Ovary (tissue), 9 donors: Measurements from ENCODE around the gene UNC13A. TPM values are rescaled to one million over a fixed set of nuclear protein-coding genes. Genes with fewer than 3 reads are reported as not detected.

Source experiments
- DNase-seq, 5 donors: peaks; one replicate each; pipeline ENCODE4 v3.0.0-alpha.2; 2019 to 2020
- H3K27ac ChIP-seq, 2 donors: fragments of 200-600 bp; one replicate each; pipeline versions ENCODE4 v1.5.1 to v1.8.0; 2019 to 2022
- H3K27me3 ChIP-seq: fragments of 200-600 bp; one replicate; pipeline ENCODE4 v1.8.0; 2022
- H3K36me3 ChIP-seq: fragments of 200-600 bp; sonication (generic); one replicate; pipeline ENCODE4 v1.5.1; 2019
- H3K4me1 ChIP-seq: one replicate; pipeline ENCODE4 v1.8.1; 2013; ENCODE audit warnings: mild to moderate bottlenecking, moderate library complexity; ENCODE audit not compliant: insufficient read depth
- H3K4me3 ChIP-seq: fragments of 200-600 bp; sonication (generic); one replicate; pipeline ENCODE4 v1.5.1; 2017
- H3K9me3 ChIP-seq, 2 donors: fragments of 200-600 bp in 1 of 2; sonication (generic) in 1 of 2; one replicate each; pipeline versions ENCODE4 v1.5.1 to v1.8.1; 2013 to 2019; ENCODE audit warnings: mild to moderate bottlenecking in 1 of 2, moderate library complexity in 1 of 2
- CTCF ChIP-seq, 3 donors: fragments of 450-650 bp in 2 of 3; fragments of 200-600 bp in 1 of 3; IDR thresholded peaks; one replicate each; pipeline versions ENCODE4 v1.5.1 to v1.8.0; 2016 to 2022; ENCODE audit warnings: antibody characterized with exemption in 3 of 3, mild to moderate bottlenecking in 1 of 3
- EP300 ChIP-seq: sonication (generic); formaldehyde crosslinking; IDR thresholded peaks from one replicate; pipeline ENCODE4 v1.6.1; 2017; ENCODE audit warnings: antibody characterized with exemption
- POLR2A ChIP-seq: fragments of 450-650 bp; IDR thresholded peaks from one replicate; pipeline ENCODE4 v1.6.1; 2017; ENCODE audit warnings: antibody characterized with exemption, mild to moderate bottlenecking, moderate library complexity
- WGBS, 3 donors: extraction: QIAGEN DNeasy Blood & Tissue Kit in 1 of 3; methylation state at CpG; one replicate each; pipeline versions ENCODE4 v1.1.5 to v1.1.7; 2013 to 2017; 5-methylcytosine and 5-hydroxymethylcytosine counted together
- intact Hi-C, 4 donors: fragments of 100-400 bp; cut with DNase I; formaldehyde crosslinking; loops; one replicate each; pipeline versions ENCODE4 v1.11.0 to v1.15.1; 2022 to 2023
- polyA plus RNA-seq, 2 donors: library from polyadenylated mRNA; stranded (reverse); fragments of 200-250 nt in 1 of 2; fragments of 350-450 nt in 1 of 2; fragmentation: Illumina TruSeq in 1 of 2; extraction: RNeasy Lipid Tissue Mini Kit (QIAGEN cat#74804) in 1 of 2; gene quantifications; one replicate each; pipeline ENCODE4 v1.2.3, GENCODE V29; 2013 to 2014
- total RNA-seq, 7 donors: library from RNA; depleted of rRNA in 2 of 7; stranded (reverse); fragments of >200 nt in 2 of 7; fragmentation: NEBNext Ultra II Directional in 3 of 7; extraction: Animal tissue kit (Norgen Biotek cat#: 25700) in 3 of 7; gene quantifications; one replicate each; pipeline versions ENCODE4 v1.1.0 to v1.2.4, GENCODE V29; 2016 to 2023
- donor health status: DM: no; HTN: no; CAD: no; lungs with moderate emphysema.
- donor health status: DM: no; HTN: no; CAD: no.
- donor health status: Bipolar disorder and iron deficiency.
- donor health status: DM: yes; HTN: yes; CAD: no.
- donor health status: DM: no; HTN: no; CAD: no.
- donor health status: DM: yes; HTN: yes; CAD: no.

Gene UNC13A
- total and polyA plus RNA-seq, 9 donors, result 0.08 to 0.38 (median 0.15) TPM

GRCh38 chr19:17623224-17623935 lies 64.8 kb downstream of the UNC13A start:
- intact Hi-C loops, result no loop called here
- Histone ChIP-seq H3K27me3 (no peaks in the 10 kb centered on the region), H3K27ac (no peak overlapping the region), H3K36me3 (no peaks in the 10 kb centered on the region), H3K9me3 (no peaks in the 10 kb centered on the region), H3K4me3 (no peak overlapping the region), H3K4me1 (no peaks in the 10 kb centered on the region)
- no peak for TF ChIP-seq POLR2A
- no peak for TF ChIP-seq EP300
- no peak for TF ChIP-seq CTCF (IDR thresholded peaks at IDR 0.05)
- no peak for DNase-seq
- 82 to 90% (median 84%) methylated on average over 29 to 31 of the region's 31 CpGs for WGBS, 3 donors

GRCh38 chr19:17620696-17621095 lies 67.5 kb downstream of the UNC13A start:
- TF ChIP-seq CTCF (IDR thresholded peaks at IDR 0.05), result no peak
- TF ChIP-seq EP300, result no peak
- TF ChIP-seq POLR2A, result no peak
- Histone ChIP-seq H3K27me3 (no peaks in the 10 kb centered on the region), H3K4me3 (no peak overlapping the region), H3K27ac (no peak overlapping the region), H3K4me1 (peaks cover 2% of the 10 kb centered on the region), H3K36me3 (no peaks in the 10 kb centered on the region), H3K9me3 (no peaks in the 10 kb centered on the region)
- intact Hi-C loops, result no loop called here
- 77 to 89% (median 88%) methylated on average over 1 of the region's 1 CpG for WGBS, 3 donors
- no peak for DNase-seq

- no peak overlapping the region for H3K27ac ChIP-seq
- no peaks in the 10 kb centered on the region for H3K9me3 ChIP-seq
- TF ChIP-seq CTCF (IDR thresholded peaks at IDR 0.05) (no peak), POLR2A (no peak), EP300 (no peak)
- no peaks in the 10 kb centered on the region for H3K27me3 ChIP-seq
- intact Hi-C loops, result no loop called here
- no peaks in the 10 kb centered on the region for H3K36me3 ChIP-seq
- DNase-seq, result no peak
- H3K4me3 ChIP-seq, result no peak overlapping the region
- peaks cover 2% of the 10 kb centered on the region for H3K4me1 ChIP-seq
- 0 to 3% (median 2%) methylated on average over 2 of the region's 2 CpGs for WGBS, 3 donors
These were observed 69.2 kb downstream of the UNC13A start for GRCh38 chr19:17618936-17619335.

GRCh38 chr19:17618281-17618903 lies 69.8 kb downstream of the UNC13A start:
- Histone ChIP-seq H3K36me3 (no peaks in the 10 kb centered on the region), H3K9me3 (no peaks in the 10 kb centered on the region), H3K27me3 (no peaks in the 10 kb centered on the region), H3K27ac (no peak overlapping the region), H3K4me3 (no peak overlapping the region), H3K4me1 (peaks cover 2% of the 10 kb centered on the region)
- no peak for TF ChIP-seq CTCF (IDR thresholded peaks at IDR 0.05)
- no peak for TF ChIP-seq POLR2A
- no peak for TF ChIP-seq EP300
- intact Hi-C loops, result no loop called here
- DNase-seq, result no peak
- 77 to 79% (median 78%) methylated on average over 7 of the region's 7 CpGs for WGBS, 3 donors
